ENCODE data around the gene GNS.

GNS gene

GRCh38 chr12:64671681-64672080 is 87.5 kb downstream of the GNS start:
- no peak for DNase-seq

- DNase-seq, result no peak
Observed at GRCh38 chr12:64670919-64671639, 88.1 kb downstream of the GNS start.

DNA sequence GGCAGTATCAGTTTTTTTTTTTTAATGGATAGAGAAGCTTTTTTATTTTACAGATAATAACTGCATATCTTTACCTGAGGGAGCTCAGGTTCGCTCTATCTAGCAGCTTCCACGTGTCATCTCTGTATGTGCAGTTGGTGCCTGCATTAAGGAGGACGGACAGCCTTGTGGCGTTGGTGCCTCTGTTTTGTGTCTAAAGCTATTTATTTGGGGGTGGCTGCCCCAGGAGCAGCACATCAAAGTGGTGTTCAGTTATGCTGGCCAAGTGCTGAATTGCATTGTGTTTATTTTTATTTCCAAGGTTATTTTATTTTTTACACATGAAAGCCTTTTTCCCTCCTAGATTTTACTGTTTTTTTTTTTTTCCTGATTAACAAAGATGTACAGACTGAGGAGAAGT is 89.2 kb downstream of the GNS start:
- DNase-seq, result no peak

GRCh38 chr12:64669270-64669842 is 89.8 kb downstream of the GNS start:
- DNase-seq, result no peak

GRCh38 chr12:64667793-64668192 is 91.4 kb downstream of the GNS start:
- no peak for DNase-seq

DNA sequence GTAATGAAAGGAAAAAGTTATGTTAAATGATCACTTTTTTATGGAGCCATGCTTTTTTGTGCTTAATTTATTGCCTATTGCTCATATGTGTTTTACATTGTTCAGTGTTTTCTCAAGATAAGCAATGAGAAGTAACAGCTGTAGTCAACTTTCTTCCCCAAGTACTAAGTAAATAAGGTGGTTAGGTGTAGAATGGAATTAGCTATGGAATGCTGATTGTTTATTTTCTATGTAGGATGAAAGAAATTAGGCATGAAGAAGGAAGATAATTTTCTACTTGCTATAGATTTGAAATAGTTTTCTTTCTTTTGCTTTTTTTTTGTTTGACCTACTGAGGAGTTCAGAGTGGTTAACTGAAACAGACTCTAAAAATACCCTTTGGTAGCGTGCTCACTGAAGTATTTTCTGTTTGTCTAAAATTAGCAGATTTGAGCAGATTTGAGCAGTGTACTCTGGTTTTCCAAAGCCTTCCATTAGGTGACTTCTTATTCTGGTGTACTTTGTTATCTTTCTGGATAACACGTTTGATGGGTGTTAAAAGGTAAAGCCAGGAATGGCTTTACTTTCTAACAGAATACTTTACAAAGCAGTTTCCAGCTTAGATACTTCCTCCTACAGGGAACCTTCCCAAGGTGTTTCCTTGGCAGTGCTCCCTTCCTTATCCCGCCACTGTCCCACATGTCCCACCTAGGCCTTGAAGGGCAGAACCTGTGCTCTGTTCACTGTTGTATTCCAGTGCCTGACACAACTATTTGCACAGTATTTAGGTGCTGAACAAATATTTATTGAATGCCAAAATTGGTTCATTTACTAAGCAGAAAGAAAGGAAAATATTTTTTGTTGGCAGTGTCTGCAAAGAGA is 92.9 kb downstream of the GNS start:
- DNase-seq, result no peak

DNA sequence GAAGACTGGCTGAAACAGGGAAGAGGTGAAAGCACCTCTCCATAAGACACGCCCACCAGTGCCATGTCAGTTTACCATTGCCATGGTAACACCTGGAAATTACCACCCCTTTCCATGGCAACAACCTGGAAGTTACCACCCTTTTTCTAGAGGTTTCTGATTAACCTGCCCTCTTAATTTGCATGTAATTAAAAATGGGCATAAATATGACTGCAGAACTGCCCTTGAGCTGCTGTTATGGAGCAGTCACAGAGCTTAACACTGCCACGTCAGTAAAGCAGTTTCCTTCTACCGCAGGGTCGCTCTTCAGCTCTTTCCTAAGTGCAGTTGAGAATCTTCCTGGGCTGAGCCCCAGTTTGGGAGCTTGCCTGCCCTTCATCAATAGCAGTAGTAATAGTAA is 93.7 kb downstream of the GNS start:
- no peak for DNase-seq
